AG04449 (cell line): ENCODE measurements around the gene CD48.

Experiments
- CTCF ChIA-PET: fragments of 350-600 bp; formaldehyde crosslinking; extraction: SDS; loops from one replicate; lab custom pipeline; 2021; ENCODE audit warnings: antibody characterized with exemption; lab: Yijun Ruan, JAX
- POLR2A ChIA-PET: fragments of 400-600, 350-600 bp; formaldehyde crosslinking; extraction: SDS; loops from one replicate; lab custom pipeline; 2020; ENCODE audit warnings: antibody characterized with exemption, inconsistent platforms; lab: Yijun Ruan, JAX
- DNase-seq: peaks from one replicate; pipeline ENCODE4 v3.0.0-alpha.2; 2010; ENCODE audit warnings: low read depth, low spot score
- H3K4me3 ChIP-seq: 2 replicates; pipeline ENCODE4 v1.5.1; 2011; ENCODE audit warnings: low read depth, mild to moderate bottlenecking, control low read depth, low read length
- TF ChIP-seq, protein P1 (sequence below): IDR thresholded peaks from one replicate; pipeline ENCODE4 v1.5.1; 2011; ENCODE audit warnings: mild to moderate bottlenecking, moderate library complexity, low read length, control low read depth, inconsistent platforms; ENCODE audit not compliant: insufficient read depth; ENCODE audit errors: missing control alignments

CD48 gene

GRCh38 chr1:160669802-160670201 lies 41.8 kb downstream of the CD48 start:
- no peak overlapping the region for H3K4me3 ChIP-seq
- DNase-seq: no peak
- TF ChIP-seq, protein P1, sequence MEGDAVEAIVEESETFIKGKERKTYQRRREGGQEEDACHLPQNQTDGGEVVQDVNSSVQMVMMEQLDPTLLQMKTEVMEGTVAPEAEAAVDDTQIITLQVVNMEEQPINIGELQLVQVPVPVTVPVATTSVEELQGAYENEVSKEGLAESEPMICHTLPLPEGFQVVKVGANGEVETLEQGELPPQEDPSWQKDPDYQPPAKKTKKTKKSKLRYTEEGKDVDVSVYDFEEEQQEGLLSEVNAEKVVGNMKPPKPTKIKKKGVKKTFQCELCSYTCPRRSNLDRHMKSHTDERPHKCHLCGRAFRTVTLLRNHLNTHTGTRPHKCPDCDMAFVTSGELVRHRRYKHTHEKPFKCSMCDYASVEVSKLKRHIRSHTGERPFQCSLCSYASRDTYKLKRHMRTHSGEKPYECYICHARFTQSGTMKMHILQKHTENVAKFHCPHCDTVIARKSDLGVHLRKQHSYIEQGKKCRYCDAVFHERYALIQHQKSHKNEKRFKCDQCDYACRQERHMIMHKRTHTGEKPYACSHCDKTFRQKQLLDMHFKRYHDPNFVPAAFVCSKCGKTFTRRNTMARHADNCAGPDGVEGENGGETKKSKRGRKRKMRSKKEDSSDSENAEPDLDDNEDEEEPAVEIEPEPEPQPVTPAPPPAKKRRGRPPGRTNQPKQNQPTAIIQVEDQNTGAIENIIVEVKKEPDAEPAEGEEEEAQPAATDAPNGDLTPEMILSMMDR: no peak
- POLR2A ChIA-PET: no interaction called here
- CTCF ChIA-PET: interaction anchor here (1.0 kb wide), 1 partner anchor 12 kb away, joined by 3 read pairs; no protein-coding TSS in a partner anchor

DNA sequence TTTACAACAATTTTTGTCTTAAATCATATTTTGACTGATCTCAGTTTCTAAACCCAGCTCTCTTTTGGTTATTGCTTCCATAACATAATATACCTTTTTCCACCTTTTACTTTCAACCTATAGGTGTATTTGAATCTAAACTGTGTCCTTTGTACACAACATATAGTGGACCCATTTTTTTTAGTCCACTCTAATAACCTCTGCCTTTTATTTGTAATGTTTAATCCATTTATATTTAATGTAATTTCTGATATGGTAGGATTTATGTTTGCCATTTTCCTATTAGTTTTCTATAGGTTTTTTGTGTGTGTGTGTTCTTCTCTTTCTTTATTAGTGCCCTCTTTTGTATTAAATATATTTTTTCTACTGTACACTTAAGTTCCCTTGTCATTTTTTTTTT lies 42.3 kb downstream of the CD48 start:
- no peak overlapping the region for H3K4me3 ChIP-seq
- TF ChIP-seq, protein P1: no peak
- ChIA-PET CTCF (interaction anchor here (1.0 kb wide), 1 partner anchor 12 kb away, joined by 3 read pairs; no protein-coding TSS in a partner anchor), POLR2A (no interaction called here)
- no peak for DNase-seq

GRCh38 chr1:160667896-160668295 lies 43.7 kb downstream of the CD48 start:
- H3K4me3 ChIP-seq: no peak overlapping the region
- no peak for DNase-seq
- CTCF ChIA-PET: no interaction called here
- POLR2A ChIA-PET: no interaction called here
- TF ChIP-seq, protein P1: no peak

GRCh38 chr1:160666079-160666442 lies 45.6 kb downstream of the CD48 start:
- no peak overlapping the region for H3K4me3 ChIP-seq
- POLR2A ChIA-PET: no interaction called here
- TF ChIP-seq, protein P1: no peak
- CTCF ChIA-PET: no interaction called here
- DNase-seq: no peak

DNA sequence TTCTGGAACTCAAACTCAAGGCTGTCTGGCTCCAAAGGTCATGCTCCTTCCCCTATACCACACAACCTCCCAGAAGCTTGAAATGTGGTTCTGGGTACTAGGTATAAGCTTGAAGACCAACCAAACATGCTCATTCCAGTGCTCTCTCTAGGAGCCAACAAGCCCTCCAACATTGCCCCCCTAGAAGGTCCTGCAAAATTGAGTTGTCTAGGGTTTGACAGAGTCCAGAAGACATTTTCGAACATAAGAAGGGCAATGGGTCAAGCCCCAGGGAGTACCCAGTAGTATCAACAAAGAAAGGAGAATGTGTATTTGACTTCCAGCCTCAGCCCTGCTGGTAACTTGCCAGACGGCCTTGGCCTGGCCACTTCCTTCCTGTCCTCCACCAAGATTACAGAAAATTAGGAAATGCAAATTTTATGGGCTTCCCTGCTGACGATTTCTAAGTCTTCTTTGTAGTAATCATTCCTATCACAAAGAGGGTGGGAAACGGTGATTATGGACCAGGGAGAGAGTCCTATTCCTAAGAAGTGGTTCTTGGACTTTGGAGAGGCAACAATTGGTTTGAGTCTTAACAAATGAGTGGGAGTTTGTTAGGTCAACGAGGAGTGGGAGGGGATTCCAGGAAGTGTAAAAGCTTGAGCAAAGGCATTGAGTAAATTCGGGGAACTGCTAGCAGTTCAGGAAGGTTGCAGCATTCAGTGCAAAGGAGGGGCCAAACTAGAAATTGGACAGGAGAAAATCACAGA lies 46.1 kb downstream of the CD48 start:
- TF ChIP-seq, protein P1: no peak
- no peak overlapping the region for H3K4me3 ChIP-seq
- POLR2A ChIA-PET: no interaction called here
- no peak for DNase-seq
- CTCF ChIA-PET: interaction anchor here (0.8 kb wide), 1 partner anchor 10 kb away, joined by 3 read pairs; no protein-coding TSS in a partner anchor

DNA sequence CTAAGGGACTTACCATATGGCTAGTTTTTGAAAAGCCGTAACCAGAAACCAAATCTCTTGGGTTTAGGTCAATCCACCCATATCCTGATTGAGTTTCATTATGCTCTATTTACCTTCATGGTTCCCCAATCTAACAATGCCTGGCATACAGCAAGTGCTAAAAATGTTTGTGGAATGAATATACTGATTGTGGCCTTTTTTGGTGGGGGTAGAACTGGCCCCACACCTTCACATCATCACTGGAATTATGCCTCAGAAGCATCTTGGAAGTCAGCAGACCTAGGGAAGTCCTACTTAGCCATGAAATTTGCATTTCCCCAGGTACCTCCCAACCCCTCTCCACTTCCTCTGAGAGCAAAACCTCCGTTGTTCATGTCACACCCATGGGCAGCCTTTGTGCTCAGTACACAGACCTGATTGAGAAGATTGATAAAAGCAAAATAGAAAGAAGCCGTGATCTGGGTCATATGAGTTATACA lies 47.0 kb downstream of the CD48 start:
- ChIA-PET CTCF (no interaction called here), POLR2A (no interaction called here)
- no peak for DNase-seq

More for the DNA sequence above, 47.0 kb downstream of the CD48 start:
- TF ChIP-seq, protein P1: no peak
- no peak overlapping the region for H3K4me3 ChIP-seq
